H1 (cell line): ENCODE measurements around the gene SPDYE6. TPM values are rescaled to one million over a fixed set of nuclear protein-coding genes. Genes with fewer than 3 reads are reported as not detected.
"Not testable (repeated sequence)": the region's sequence is repeated elsewhere in the genome, so short reads cannot be mapped to it uniquely, and the experiment has no call there.

Experiments used
- CTCF ChIA-PET: fragments of 300-600 bp; sonication (Branson Sonifier 250); formaldehyde crosslinking; loops from one replicate; lab custom pipeline; 2021; ENCODE audit not compliant: partially characterized antibody; lab: Charles Lee
- POLR2A ChIA-PET: fragments of 300-600 bp; sonication (Branson Sonifier 250); formaldehyde crosslinking; loops from one replicate; lab custom pipeline; 2021; ENCODE audit warnings: inconsistent platforms; ENCODE audit not compliant: partially characterized antibody; lab: Charles Lee
- DNase-seq, 2 experiments: peaks; one replicate each; pipeline versions ENCODE4 v3.0.0 to v3.0.0-alpha.2; 2010 to 2022; ENCODE audit warnings: low spot score in 2 of 2, low read depth in 1 of 2, mixed read lengths in 1 of 2
- FAIRE-seq: peaks from 2 replicates; lab custom pipeline; 2011; peaks lifted over from hg19 to GRCh38; lab: Jason Lieb, UNC
- H2AFZ ChIP-seq: 2 replicates; pipeline ENCODE4 v1.8.1; 2012; ENCODE audit warnings: low read length, inconsistent platforms
- H2AK5ac ChIP-seq: 2 replicates; pipeline ENCODE4 v1.6.1; 2013; ENCODE audit warnings: low read depth, low read length
- H2BK120ac ChIP-seq: replicated peaks from 2 replicates; pipeline ENCODE3; 2013; ENCODE audit warnings: low read depth, low read length, inconsistent platforms
- H2BK12ac ChIP-seq: 2 replicates; pipeline ENCODE4 v1.6.1; 2013; ENCODE audit warnings: low read depth, low read length
- H2BK15ac ChIP-seq: 2 replicates; pipeline ENCODE4 v1.6.1; 2013; ENCODE audit warnings: low read length
- H2BK20ac ChIP-seq: 2 replicates; pipeline ENCODE4 v1.6.1; 2013; ENCODE audit warnings: low read length
- H2BK5ac ChIP-seq: 2 replicates; pipeline ENCODE4 v1.6.1; 2013; ENCODE audit warnings: low read depth, low read length
- H3K14ac ChIP-seq: 2 replicates; pipeline ENCODE4 v1.6.1; 2013; ENCODE audit warnings: inconsistent platforms; ENCODE audit not compliant: insufficient read length
- H3K18ac ChIP-seq: 2 replicates; pipeline ENCODE4 v1.6.1; 2013; ENCODE audit warnings: low read length; ENCODE audit errors: extremely low read depth
- H3K23ac ChIP-seq: 2 replicates; pipeline ENCODE4 v1.6.1; 2013; ENCODE audit warnings: inconsistent platforms; ENCODE audit not compliant: insufficient read length
- H3K23me2 ChIP-seq: 2 replicates; pipeline ENCODE4 v1.6.1; 2013; ENCODE audit warnings: low read depth, low read length
- H3K27ac ChIP-seq: 2 replicates; pipeline ENCODE4 v1.6.1; 2011; ENCODE audit warnings: low read depth, low read length, inconsistent platforms
- H3K27me3 ChIP-seq, 4 experiments: replicated peaks in 1 of 4; 1 replicate in 1 of 4; 2 replicates in 3 of 4; pipeline versions ENCODE4 v1.6.1 to v1.8.1; 2011 to 2013; ENCODE audit warnings: low read length in 3 of 4, mild to moderate bottlenecking in 3 of 4, inconsistent platforms in 2 of 4, mixed read lengths in 2 of 4, moderate library complexity in 1 of 4; ENCODE audit not compliant: control insufficient read depth in 3 of 4, insufficient read depth in 3 of 4; ENCODE audit errors: extremely low read depth in 1 of 4
- H3K36me3 ChIP-seq, 4 experiments: 2 replicates each; pipeline versions ENCODE4 v1.6.1 to v1.8.1; 2011 to 2013; ENCODE audit warnings: mild to moderate bottlenecking in 4 of 4, low read length in 3 of 4, moderate library complexity in 2 of 4, control low read depth in 1 of 4, inconsistent platforms in 1 of 4; ENCODE audit not compliant: insufficient read depth in 4 of 4, control insufficient read depth in 2 of 4
- H3K4ac ChIP-seq: replicated peaks from 2 replicates; pipeline ENCODE3; 2013; ENCODE audit warnings: low read length, low read depth, mixed read lengths, inconsistent platforms; ENCODE audit not compliant: insufficient read length
- H3K4me1 ChIP-seq, 4 experiments: replicated peaks in 1 of 4; 1 replicate in 1 of 4; 2 replicates in 3 of 4; pipeline versions ENCODE4 v1.6.1 to v1.8.1; 2011 to 2013; ENCODE audit warnings: low read length in 3 of 4, inconsistent platforms in 2 of 4, mixed read lengths in 1 of 4; ENCODE audit not compliant: insufficient read depth in 4 of 4, control insufficient read depth in 3 of 4
- H3K4me2 ChIP-seq, 2 experiments: 2 replicates each; pipeline versions ENCODE4 v1.6.1 to v1.8.1; 2011 to 2013; ENCODE audit warnings: low read depth in 2 of 2, low read length in 2 of 2, control low read depth in 1 of 2, inconsistent platforms in 1 of 2, mild to moderate bottlenecking in 1 of 2; ENCODE audit not compliant: insufficient read depth in 1 of 2
- H3K4me3 ChIP-seq, 4 experiments: fragments of 200-600, 300-600 bp in 1 of 4; sonication (generic), shearing (Covaris generic), sonication (Bioruptor Twin) in 1 of 4; 2 replicates each; pipeline versions ENCODE4 v1.5.1 to v1.8.1; 2011 to 2016; ENCODE audit warnings: low read length in 4 of 4, low read depth in 3 of 4, control low read depth in 2 of 4, inconsistent platforms in 2 of 4, mild to moderate bottlenecking in 2 of 4, mixed read lengths in 1 of 4, moderate library complexity in 1 of 4; ENCODE audit not compliant: insufficient read depth in 2 of 4; ENCODE audit errors: extremely low read depth in 1 of 4
- H3K56ac ChIP-seq: replicated peaks from 2 replicates; pipeline ENCODE3; 2013; ENCODE audit warnings: low read depth, mild to moderate bottlenecking, mixed read lengths, low read length, inconsistent platforms; ENCODE audit not compliant: insufficient read length
- H3K79me1 ChIP-seq: 2 replicates; pipeline ENCODE4 v1.6.1; 2013; ENCODE audit warnings: low read depth, low read length, control low read depth
- H3K79me2 ChIP-seq, 2 experiments: 2 replicates each; pipeline versions ENCODE4 v1.6.1 to v1.8.1; 2012 to 2013; ENCODE audit warnings: low read length in 2 of 2, mild to moderate bottlenecking in 2 of 2, inconsistent platforms in 1 of 2; ENCODE audit not compliant: insufficient read depth in 2 of 2, control insufficient read depth in 1 of 2
- H3K9ac ChIP-seq, 4 experiments: replicated peaks in 1 of 4; 1 replicate in 1 of 4; 2 replicates in 3 of 4; pipeline versions ENCODE4 v1.6.1 to v1.8.1; 2011 to 2013; ENCODE audit warnings: low read depth in 3 of 4, low read length in 3 of 4, control low read depth in 2 of 4, mild to moderate bottlenecking in 2 of 4, moderate library complexity in 2 of 4, inconsistent platforms in 1 of 4; ENCODE audit errors: extremely low read depth in 1 of 4
- H3K9me3 ChIP-seq, 2 experiments: 2 replicates each; pipeline versions ENCODE4 v1.6.1 to v1.8.1; 2012 to 2013; ENCODE audit warnings: mild to moderate bottlenecking in 2 of 2, moderate library complexity in 2 of 2, control low read depth in 1 of 2, inconsistent platforms in 1 of 2, low read depth in 1 of 2, low read length in 1 of 2, mixed read lengths in 1 of 2; ENCODE audit not compliant: insufficient read depth in 2 of 2
- H4K20me1 ChIP-seq, 2 experiments: replicated peaks in 1 of 2; 2 replicates each; pipeline versions ENCODE3 to v1.8.1; 2011 to 2013; ENCODE audit warnings: inconsistent platforms in 2 of 2, low read length in 2 of 2, mild to moderate bottlenecking in 1 of 2; ENCODE audit not compliant: insufficient read depth in 2 of 2, control insufficient read depth in 1 of 2
- H4K5ac ChIP-seq: 2 replicates; pipeline ENCODE4 v1.6.1; 2013; ENCODE audit warnings: low read length, low read depth, mixed read lengths, inconsistent platforms; ENCODE audit not compliant: insufficient read length
- H4K8ac ChIP-seq: 2 replicates; pipeline ENCODE4 v1.8.0; 2013; ENCODE audit warnings: mild to moderate bottlenecking, moderate library complexity, low read length, inconsistent platforms; ENCODE audit not compliant: insufficient read depth; ENCODE audit errors: extremely low read depth
- H4K91ac ChIP-seq: replicated peaks from 2 replicates; pipeline ENCODE3; 2013; ENCODE audit warnings: low read length, mixed read lengths, inconsistent platforms; ENCODE audit not compliant: insufficient read length
- WGBS, 2 experiments: shearing (Covaris generic) in 1 of 2; methylation state at CpG; one replicate each; pipeline versions ENCODE4 v1.1.6 to v1.1.7; 2013 to 2015; ENCODE audit warnings: low lambda C conversion rate in 2 of 2, mixed read lengths in 2 of 2, inconsistent platforms in 1 of 2, low coverage in 1 of 2, missing lambda C conversion rate in 1 of 2; ENCODE audit not compliant: insufficient replicate concordance in 2 of 2, insufficient coverage in 1 of 2, insufficient read length in 1 of 2; ENCODE audit errors: extremely low coverage in 1 of 2, missing lambda C conversion rate in 1 of 2; 5-methylcytosine and 5-hydroxymethylcytosine counted together
- polyA plus RNA-seq, 7 experiments: library from polyadenylated mRNA; depleted of rRNA in 3 of 7; stranded (reverse) in 5 of 7; unstranded in 2 of 7; fragments of >200 nt in 5 of 7; fragments of 200-250 nt in 2 of 7; gene quantifications; 1 replicate in 5 of 7; 2 replicates in 1 of 7; 4 replicates in 1 of 7; pipeline versions ENCODE4 v1.2.1 to v1.2.3, GENCODE V29; 2011 to 2013; ENCODE audit warnings: missing spikeins in 2 of 7, mixed read lengths in 2 of 7
- total RNA-seq: library from RNA; stranded (reverse); fragmentation: NEBNext Ultra II Directional; extraction: Animal tissue kit (Norgen Biotek cat#: 25700); gene quantifications from 2 replicates; pipeline ENCODE4 v1.2.1, GENCODE V29; 2021

The SPDYE6 gene
- total and polyA plus RNA-seq, 2 of the 8 experiments (the other 6 are each of a cell fraction or from before 2014, with no cell fraction given), result not detected

DNA sequence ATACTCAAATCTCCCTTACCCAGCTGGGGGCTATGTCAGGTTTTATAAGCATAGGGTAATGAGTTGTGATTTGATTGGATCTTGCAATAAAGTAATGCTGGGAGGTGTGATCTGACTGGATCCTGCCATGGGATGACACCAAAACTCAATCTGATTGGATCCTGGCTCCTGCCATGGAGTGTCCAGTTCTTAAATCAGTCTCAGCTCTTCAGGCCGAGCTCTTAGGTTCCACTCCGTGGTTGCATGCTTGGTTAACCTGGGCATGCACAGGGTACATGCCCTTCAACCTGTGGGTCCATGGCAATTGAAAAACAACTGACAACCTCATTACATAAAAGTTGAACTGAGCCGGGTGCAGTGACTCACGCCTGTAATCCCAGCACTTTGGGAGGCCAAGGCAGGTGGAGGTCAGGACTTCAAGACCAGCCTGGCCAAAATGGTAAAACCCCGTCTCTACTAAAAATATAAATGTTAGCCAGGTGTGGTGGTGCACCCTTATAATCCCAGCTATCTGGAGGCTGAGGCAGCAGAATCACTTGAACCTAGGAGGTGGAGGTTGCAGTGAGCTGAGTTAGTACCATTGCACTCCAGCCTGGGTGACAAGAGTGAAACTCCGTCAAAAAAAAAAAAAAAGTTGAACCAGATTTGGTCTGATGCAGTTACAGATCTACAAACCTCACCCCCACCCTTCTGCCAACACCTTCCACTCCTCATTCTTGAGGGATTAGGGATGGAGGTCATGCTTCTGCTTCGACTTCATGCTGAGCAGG lies 15.5 kb downstream of the SPDYE6 start:
- H3K79me2 ChIP-seq, H3K27me3 ChIP-seq, H4K20me1 ChIP-seq, H3K27ac ChIP-seq, H3K4me3 ChIP-seq, POLR2A ChIA-PET, H2BK12ac ChIP-seq, H4K5ac ChIP-seq, H2BK15ac ChIP-seq, H3K23me2 ChIP-seq, H2AK5ac ChIP-seq, H3K18ac ChIP-seq, H3K9ac ChIP-seq, H3K4me2 ChIP-seq, H3K9me3 ChIP-seq, H2AFZ ChIP-seq, H2BK120ac ChIP-seq, H3K4ac ChIP-seq, H3K23ac ChIP-seq, H3K14ac ChIP-seq, H3K79me1 ChIP-seq, H2BK5ac ChIP-seq, DNase-seq, H3K4me1 ChIP-seq, H4K91ac ChIP-seq, H2BK20ac ChIP-seq, H4K8ac ChIP-seq, FAIRE-seq, H3K56ac ChIP-seq, H3K36me3 ChIP-seq: not testable (repeated sequence)
- CTCF ChIA-PET, result interaction anchor here (0.6 to 0.8 kb wide), 2 partner anchors 63 to 72 kb away, joined by 3 read pairs; no protein-coding TSS in a partner anchor
- WGBS, 2 experiments, result 89% methylated on average over 5 of the region's 7 CpGs; no CpG with 5 or more reads in 1 of the 2 experiments

DNA sequence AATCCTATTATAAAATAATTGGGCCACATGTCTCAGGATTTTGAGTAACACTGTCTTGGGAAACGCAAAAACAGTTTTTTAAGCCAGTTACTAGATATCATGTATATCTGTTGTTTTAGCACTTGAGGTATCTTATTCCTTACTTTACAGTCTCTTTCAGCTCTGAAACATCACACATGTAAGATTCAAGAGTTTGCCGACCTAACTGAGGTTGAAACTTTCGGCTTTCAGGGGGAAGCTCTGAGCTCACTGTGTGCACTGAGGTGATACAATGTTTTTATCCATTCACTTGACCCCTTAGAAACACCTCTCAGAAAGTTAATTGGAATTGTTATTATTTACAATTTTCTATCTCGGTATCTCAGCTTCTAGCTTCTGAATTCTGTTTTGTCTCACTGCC lies 18.8 kb downstream of the SPDYE6 start:
- FAIRE-seq, result not testable (repeated sequence)

More for the DNA sequence above, 18.8 kb downstream of the SPDYE6 start:
- WGBS, 2 experiments, result 86% methylated on average over 4 of the region's 4 CpGs; no CpG with 5 or more reads in 1 of the 2 experiments
- H3K9ac ChIP-seq, CTCF ChIA-PET, H2BK120ac ChIP-seq, H2BK12ac ChIP-seq, H3K4ac ChIP-seq, H3K27ac ChIP-seq, H4K91ac ChIP-seq, DNase-seq, H3K4me1 ChIP-seq, H3K27me3 ChIP-seq, H2BK20ac ChIP-seq, H3K4me3 ChIP-seq, H2BK15ac ChIP-seq, POLR2A ChIA-PET, H4K8ac ChIP-seq, H2BK5ac ChIP-seq, H2AK5ac ChIP-seq, H2AFZ ChIP-seq, H3K23me2 ChIP-seq, H4K5ac ChIP-seq, H3K4me2 ChIP-seq, H3K18ac ChIP-seq, H3K9me3 ChIP-seq, H3K14ac ChIP-seq, H3K79me2 ChIP-seq, H3K79me1 ChIP-seq, H4K20me1 ChIP-seq, H3K23ac ChIP-seq, H3K56ac ChIP-seq, H3K36me3 ChIP-seq: not testable (repeated sequence)
